ENCODE results near the gene FUNDC2. TPM values are rescaled to one million over a fixed set of nuclear protein-coding genes. Genes with fewer than 3 reads are reported as not detected.

FUNDC2 gene
- total and polyA plus RNA-seq, 2 of the 4 experiments (the other 2 are of a cell fraction), result 42.5 to 51.7 TPM

DNA sequence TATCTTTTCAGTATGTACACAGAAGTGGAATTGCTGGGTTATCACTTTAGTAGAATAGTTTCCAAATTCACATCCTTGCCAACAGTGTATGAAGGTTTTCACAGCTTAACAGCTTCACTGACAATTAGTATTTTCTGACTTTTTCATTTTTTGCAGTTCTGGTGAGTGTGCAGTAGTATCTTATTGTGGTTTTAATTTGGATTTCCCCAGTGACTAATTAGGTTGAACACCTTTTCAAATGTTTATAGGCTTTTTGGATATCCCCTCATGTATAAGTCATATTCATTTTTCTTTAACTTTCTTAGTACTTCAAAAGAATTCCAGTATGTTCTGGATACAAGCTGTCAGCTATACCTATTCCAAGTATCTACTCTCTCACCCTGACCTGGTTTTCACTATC lies 81.8 kb downstream of the FUNDC2 start:
- no peak overlapping the region for H2AK5ac ChIP-seq (ENCODE audit: low read depth, low read length)
- H3K4me1 ChIP-seq (ENCODE audit: control insufficient read depth, insufficient read depth, low read length), result no peaks in the 10 kb centered on the region
- ChIA-PET CTCF (interaction anchor here (1.5 kb wide), 1 partner anchor 40 kb away, joined by 4 read pairs; no protein-coding TSS in a partner anchor), POLR2A (ENCODE audit: unreplicated experiment) (no interaction called here)
- no peak overlapping the region for H3K4me3 ChIP-seq (ENCODE audit: insufficient read depth, low read depth, low read length)
- H3K27me3 ChIP-seq (ENCODE audit: control insufficient read depth, insufficient read depth, low read length), result no peaks in the 10 kb centered on the region
- H4K8ac ChIP-seq (ENCODE audit: low read depth in 2 of 2, low read length in 2 of 2), result no peak overlapping the region
- no peak overlapping the region for H3K56ac ChIP-seq (ENCODE audit: extremely low read depth, insufficient read depth, low read length)
- in situ Hi-C loops (cut with MboI; ENCODE audit: low sequenced_read_pairs), result no loop called here
- no peak overlapping the region for H2BK120ac ChIP-seq (ENCODE audit: low read depth, low read length)
- H2BK15ac ChIP-seq (ENCODE audit: low read depth, low read length), result no peak overlapping the region
- no peak overlapping the region for H3K27ac ChIP-seq (ENCODE audit: insufficient read depth, low read length)
- ATAC-seq (ENCODE audit: low read depth), result no peak
- H2AFZ ChIP-seq (replicated peaks; ENCODE audit: low read length, poor library complexity), result no peak overlapping the region
- H3K14ac ChIP-seq (replicated peaks; ENCODE audit: low read depth, low read length), result no peak overlapping the region
- no peak overlapping the region for H4K91ac ChIP-seq (ENCODE audit: insufficient read depth, low read depth, low read length)
- H3K4ac ChIP-seq (ENCODE audit: low read depth, low read length), result no peak overlapping the region
- 0 out of 2 replicates have a peak, but pooled peaks cover 2% of the 10 kb centered on the region for H3K9me3 ChIP-seq (ENCODE audit: control insufficient read depth, insufficient read depth, low read length)
- H4K5ac ChIP-seq (ENCODE audit: low read depth, low read length), result no peak overlapping the region
- H3K9ac ChIP-seq (ENCODE audit: low read depth, low read length), result no peak overlapping the region
- DNase-seq, result no peak
- no peak overlapping the region for H3K18ac ChIP-seq (ENCODE audit: low read depth, low read length)
- no peak overlapping the region for H2AK9ac ChIP-seq (replicated peaks; ENCODE audit: low read depth, low read length, poor library complexity)
- no peaks in the 10 kb centered on the region for H3K79me1 ChIP-seq (ENCODE audit: low read depth in 1 of 2, low read length in 2 of 2)
- H3K4me2 ChIP-seq (ENCODE audit: low read depth, low read length), result no peak overlapping the region
- H4K20me1 ChIP-seq (ENCODE audit: insufficient read depth, low read length), result no peaks in the 10 kb centered on the region
- H2BK20ac ChIP-seq (ENCODE audit: low read depth, low read length), result no peak overlapping the region
- no TSS peak for BruUV-seq (replicated peaks)
- H2BK5ac ChIP-seq (ENCODE audit: low read depth, low read length, poor library complexity, severe bottlenecking), result no peak overlapping the region
- dilution Hi-C loops (cut with HindIII; ENCODE audit: low sequenced_read_pairs, unreplicated experiment), result no loop called here
- no peaks in the 10 kb centered on the region for H3K9me1 ChIP-seq (ENCODE audit: insufficient read depth, low read length)
- TF ChIP-seq BHLHE40 (IDR thresholded peaks at IDR 0.05; ENCODE audit: low read depth, low read length) (no peak), RCOR1 (IDR thresholded peaks at IDR 0.05; ENCODE audit: insufficient replicate concordance, low read length) (no peak), MXI1 (IDR thresholded peaks at IDR 0.05; ENCODE audit: borderline replicate concordance, low read depth, low read length) (no peak), RAD21 (IDR thresholded peaks at IDR 0.05; ENCODE audit: low read length) (no peak), MAFK (IDR thresholded peaks at IDR 0.05; ENCODE audit: low read depth, low read length) (no peak), RFX5 (IDR thresholded peaks at IDR 0.05; ENCODE audit: low read depth, low read length) (no peak), CEBPB (IDR thresholded peaks at IDR 0.05; ENCODE audit: low read depth, low read length) (no peak), CHD1 (IDR thresholded peaks at IDR 0.05; ENCODE audit: low read depth, low read length) (no peak), NFE2L2 (IDR thresholded peaks at IDR 0.05; ENCODE audit: low read depth, low read length) (no peak), FOS (IDR thresholded peaks at IDR 0.05; ENCODE audit: low read depth, low read length) (no peak), SMC3 (IDR thresholded peaks at IDR 0.05; ENCODE audit: low read depth, low read length) (no peak), POLR2A (IDR thresholded peaks at IDR 0.05; ENCODE audit: low read depth, low read length) (no peak)
- TF ChIP-seq, protein P1, sequence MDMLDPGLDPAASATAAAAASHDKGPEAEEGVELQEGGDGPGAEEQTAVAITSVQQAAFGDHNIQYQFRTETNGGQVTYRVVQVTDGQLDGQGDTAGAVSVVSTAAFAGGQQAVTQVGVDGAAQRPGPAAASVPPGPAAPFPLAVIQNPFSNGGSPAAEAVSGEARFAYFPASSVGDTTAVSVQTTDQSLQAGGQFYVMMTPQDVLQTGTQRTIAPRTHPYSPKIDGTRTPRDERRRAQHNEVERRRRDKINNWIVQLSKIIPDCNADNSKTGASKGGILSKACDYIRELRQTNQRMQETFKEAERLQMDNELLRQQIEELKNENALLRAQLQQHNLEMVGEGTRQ (IDR thresholded peaks at IDR 0.05; ENCODE audit: low read depth, low read length), result no peak
- TF ChIP-seq, protein P2, sequence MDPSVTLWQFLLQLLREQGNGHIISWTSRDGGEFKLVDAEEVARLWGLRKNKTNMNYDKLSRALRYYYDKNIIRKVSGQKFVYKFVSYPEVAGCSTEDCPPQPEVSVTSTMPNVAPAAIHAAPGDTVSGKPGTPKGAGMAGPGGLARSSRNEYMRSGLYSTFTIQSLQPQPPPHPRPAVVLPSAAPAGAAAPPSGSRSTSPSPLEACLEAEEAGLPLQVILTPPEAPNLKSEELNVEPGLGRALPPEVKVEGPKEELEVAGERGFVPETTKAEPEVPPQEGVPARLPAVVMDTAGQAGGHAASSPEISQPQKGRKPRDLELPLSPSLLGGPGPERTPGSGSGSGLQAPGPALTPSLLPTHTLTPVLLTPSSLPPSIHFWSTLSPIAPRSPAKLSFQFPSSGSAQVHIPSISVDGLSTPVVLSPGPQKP (IDR thresholded peaks at IDR 0.05; ENCODE audit: borderline replicate concordance, low read depth, low read length), result no peak
- 0 out of 2 replicates have a peak, but pooled peaks cover 1% of the 10 kb centered on the region for H3K36me3 ChIP-seq (ENCODE audit: control insufficient read depth, insufficient read depth, low read length)
- no peak overlapping the region for H3K23ac ChIP-seq (ENCODE audit: low read depth, low read length)
- intact Hi-C loops (cut with micrococcal nuclease), result no loop called here

All from IMR-90 (cell line).